ENCODE results near the gene SLC50A1.

The SLC50A1 gene, protein sequence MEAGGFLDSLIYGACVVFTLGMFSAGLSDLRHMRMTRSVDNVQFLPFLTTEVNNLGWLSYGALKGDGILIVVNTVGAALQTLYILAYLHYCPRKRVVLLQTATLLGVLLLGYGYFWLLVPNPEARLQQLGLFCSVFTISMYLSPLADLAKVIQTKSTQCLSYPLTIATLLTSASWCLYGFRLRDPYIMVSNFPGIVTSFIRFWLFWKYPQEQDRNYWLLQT

DNA sequence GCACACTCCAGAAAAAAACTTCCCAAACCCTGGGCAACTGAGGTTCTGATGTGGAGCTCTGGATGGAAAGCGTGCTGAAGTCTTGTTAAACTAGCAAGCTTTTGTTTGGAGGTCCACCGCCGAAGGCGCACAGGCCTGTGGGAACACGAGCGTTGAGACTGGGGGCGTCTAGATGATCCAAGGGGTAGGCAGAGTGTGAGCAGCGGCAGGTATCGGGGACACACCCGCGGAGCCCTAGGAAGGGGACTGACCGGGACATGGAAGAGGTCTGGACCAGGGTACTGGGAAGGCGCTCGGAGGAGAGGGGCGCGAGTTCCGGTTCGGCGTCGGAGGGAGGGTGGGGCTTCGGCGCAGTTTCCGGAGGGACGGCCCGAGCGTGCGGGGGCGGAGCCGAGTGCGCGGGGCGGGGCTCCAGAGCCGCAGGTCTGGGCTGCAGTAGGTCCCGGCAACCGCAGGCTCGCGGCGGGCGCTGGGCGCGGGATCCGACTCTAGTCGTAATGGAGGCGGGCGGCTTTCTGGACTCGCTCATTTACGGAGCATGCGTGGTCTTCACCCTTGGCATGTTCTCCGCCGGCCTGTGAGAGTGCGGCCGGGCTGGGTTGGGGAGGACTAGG lies at the start of gene SLC50A1:
Gene SLC50A1 (plus strand): TSS at position 438 of the 614 bp plus-strand sequence. CDS start 60 bp downstream, at position 498.
- peak; percentile 93 for DNase-seq (ENCODE audit: low read depth)
- H3K4me3 ChIP-seq (ENCODE audit: low read length) = peak within 1 kb of the TSS; percentile 97
- TF ChIP-seq, protein P1, sequence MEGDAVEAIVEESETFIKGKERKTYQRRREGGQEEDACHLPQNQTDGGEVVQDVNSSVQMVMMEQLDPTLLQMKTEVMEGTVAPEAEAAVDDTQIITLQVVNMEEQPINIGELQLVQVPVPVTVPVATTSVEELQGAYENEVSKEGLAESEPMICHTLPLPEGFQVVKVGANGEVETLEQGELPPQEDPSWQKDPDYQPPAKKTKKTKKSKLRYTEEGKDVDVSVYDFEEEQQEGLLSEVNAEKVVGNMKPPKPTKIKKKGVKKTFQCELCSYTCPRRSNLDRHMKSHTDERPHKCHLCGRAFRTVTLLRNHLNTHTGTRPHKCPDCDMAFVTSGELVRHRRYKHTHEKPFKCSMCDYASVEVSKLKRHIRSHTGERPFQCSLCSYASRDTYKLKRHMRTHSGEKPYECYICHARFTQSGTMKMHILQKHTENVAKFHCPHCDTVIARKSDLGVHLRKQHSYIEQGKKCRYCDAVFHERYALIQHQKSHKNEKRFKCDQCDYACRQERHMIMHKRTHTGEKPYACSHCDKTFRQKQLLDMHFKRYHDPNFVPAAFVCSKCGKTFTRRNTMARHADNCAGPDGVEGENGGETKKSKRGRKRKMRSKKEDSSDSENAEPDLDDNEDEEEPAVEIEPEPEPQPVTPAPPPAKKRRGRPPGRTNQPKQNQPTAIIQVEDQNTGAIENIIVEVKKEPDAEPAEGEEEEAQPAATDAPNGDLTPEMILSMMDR (conservative IDR thresholded peaks at IDR 0.05; ENCODE audit: low read length) = no peak

DNA sequence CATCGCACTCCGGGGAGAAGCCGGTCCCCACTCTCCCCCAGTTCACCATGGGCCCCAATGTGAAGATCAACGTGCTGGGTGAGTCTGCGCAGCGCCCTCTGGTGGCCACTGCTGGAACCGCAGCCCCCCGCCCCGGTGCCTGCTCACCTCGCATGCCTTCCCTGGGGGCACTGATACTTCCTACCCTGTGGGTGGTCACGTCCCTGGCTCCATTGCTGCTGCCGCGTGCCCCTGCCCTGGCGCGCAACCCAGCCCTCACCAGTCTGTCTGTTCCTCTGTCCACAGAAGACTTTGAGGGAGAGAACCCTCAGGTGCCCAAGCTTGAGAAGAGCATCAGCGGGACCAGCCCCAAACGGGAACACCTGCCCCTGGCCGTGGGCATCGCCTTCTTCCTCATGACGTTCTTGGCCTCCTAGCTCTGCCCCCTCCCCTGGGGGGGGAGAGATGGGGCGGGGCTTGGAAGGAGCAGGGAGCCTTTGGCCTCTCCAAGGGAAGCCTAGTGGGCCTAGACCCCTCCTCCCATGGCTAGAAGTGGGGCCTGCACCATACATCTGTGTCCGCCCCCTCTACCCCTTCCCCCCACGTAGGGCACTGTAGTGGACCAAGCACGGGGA lies 49.4 kb upstream of the SLC50A1 start:
- no peak overlapping the region for H3K4me3 ChIP-seq (ENCODE audit: low read length)
- TF ChIP-seq, protein P1 (conservative IDR thresholded peaks at IDR 0.05; ENCODE audit: low read length) = peak; percentile 77
- peak; percentile 37 for DNase-seq (ENCODE audit: low read depth)

DNA sequence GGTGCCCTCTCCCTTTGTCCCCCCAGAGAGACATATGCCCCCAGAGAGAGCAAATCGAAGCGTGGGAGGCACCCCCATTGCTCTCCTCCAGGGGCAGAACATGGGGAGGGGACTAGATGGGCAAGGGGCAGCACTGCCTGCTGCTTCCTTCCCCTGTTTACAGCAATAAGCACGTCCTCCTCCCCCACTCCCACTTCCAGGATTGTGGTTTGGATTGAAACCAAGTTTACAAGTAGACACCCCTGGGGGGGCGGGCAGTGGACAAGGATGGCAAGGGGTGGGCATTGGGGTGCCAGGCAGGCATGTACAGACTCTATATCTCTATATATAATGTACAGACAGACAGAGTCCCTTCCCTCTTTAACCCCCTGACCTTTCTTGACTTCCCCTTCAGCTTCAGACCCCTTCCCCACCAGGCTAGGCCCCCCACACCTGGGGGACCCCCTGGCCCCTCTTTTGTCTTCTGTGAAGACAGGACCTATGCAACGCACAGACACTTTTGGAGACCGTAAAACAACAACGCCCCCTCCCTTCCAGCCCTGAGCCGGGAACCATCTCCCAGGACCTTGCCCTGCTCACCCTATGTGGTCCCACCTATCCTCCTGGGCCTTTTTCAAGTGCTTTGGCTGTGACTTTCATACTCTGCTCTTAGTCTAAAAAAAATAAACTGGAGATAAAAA lies 48.7 kb upstream of the SLC50A1 start:
- TF ChIP-seq, protein P1 (conservative IDR thresholded peaks at IDR 0.05; ENCODE audit: low read length) = no peak
- DNase-seq (ENCODE audit: low read depth) = no peak
- no peak overlapping the region for H3K4me3 ChIP-seq (ENCODE audit: low read length)

DNA sequence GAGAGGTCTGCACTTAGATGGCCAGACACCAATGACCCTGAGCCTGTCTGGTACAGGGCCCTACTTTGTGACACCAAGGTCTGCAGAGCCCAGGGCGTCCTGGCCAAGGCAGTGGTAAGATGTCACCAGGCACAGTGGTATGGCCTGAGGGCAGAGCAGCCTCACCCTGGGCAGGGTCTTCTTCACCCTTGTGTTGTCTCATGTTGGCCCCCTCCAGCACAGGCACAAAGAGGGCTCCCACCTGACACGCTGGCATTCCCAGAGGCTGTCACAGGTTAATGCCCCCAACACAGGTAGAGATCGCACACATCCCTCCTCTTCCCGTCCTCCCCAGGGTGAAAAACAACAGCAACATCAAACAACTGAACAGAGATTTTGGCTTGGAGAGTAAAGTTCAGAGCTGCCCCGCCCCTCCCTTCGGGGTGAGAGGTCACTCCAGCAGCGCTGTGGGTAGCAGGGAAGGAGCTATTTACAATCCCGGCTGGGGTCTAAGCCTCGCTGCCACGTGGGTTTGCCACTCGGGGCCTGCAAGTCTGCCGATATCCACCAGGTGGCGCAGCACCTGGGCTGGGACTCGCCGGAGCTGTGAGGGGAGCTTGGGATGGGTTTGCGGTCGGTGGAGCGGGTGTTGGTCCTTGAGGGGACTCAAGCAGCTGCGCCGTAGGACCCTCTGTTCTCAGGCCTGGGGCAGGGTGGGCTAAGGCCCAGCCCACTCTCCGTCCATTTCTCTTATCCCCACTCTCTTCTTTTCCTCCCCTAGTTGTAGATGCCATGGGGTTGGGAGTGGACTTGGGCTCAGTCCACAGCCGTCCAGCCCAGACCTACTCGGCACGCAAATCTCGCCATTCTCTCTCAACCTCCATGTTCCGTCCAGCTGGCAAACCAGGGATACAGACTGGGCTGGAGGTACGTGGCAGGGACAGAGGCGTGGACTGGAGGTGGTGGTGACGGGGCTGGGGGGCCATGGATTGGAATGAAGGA lies 44.3 kb upstream of the SLC50A1 start:
- peak; percentile 38 for DNase-seq (ENCODE audit: low read depth)
- TF ChIP-seq, protein P1 (conservative IDR thresholded peaks at IDR 0.05; ENCODE audit: low read length) = peak; percentile 89
- H3K4me3 ChIP-seq (ENCODE audit: low read length) = no peak overlapping the region; the same call in 1 of the 2 replicates

DNA sequence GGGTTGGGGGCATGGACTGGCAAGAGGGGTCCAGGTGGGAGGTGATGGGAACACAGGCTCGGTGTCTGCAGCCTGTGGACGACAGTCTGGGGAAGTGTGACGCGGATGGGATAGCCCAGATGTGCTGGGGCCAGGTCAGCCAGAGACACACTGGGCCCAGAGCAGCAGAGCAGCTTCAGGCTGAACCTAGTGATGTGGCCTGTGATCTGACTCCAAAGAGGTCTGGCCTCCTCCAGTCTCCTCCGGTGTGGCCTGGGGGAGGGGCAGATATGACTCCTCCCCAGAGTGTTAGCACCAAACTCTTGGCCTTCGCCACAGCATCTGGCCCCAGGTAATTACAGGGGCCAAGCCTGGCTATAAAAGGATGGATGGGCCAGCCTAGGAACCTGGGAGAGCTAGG lies 43.5 kb upstream of the SLC50A1 start:
- H3K4me3 ChIP-seq (ENCODE audit: low read length) = no peak overlapping the region
- no peak for DNase-seq (ENCODE audit: low read depth)
- TF ChIP-seq, protein P1 (conservative IDR thresholded peaks at IDR 0.05; ENCODE audit: low read length) = no peak

DNA sequence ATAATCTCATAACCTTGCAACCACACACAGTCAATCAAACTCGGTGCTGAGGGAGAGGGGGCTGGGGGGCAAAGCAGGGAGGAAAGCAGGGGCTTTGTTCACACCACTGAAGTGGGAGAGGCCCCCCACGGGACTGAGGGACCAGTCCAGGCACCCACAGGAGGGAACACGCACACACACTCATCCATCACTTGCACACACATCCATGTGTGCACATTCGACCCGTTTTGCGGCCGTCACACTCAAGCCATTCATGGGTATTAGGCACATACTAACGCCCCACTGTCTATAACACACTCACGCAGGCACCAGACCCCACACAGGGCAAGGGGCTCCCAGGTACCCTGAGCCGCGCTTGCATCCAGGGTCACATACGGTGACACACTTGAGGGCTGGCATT lies 43.0 kb upstream of the SLC50A1 start:
- TF ChIP-seq, protein P1 (conservative IDR thresholded peaks at IDR 0.05; ENCODE audit: low read length) = no peak
- DNase-seq (ENCODE audit: low read depth) = no peak
- H3K4me3 ChIP-seq (ENCODE audit: low read length) = no peak overlapping the region

Data from AG10803 (cell line).